Retinal pigment epithelial cell (primary cell): ENCODE results near the gene SYNGR1.
"Not testable (repeated sequence)": the region's sequence is repeated elsewhere in the genome, so short reads cannot be mapped to it uniquely, and the experiment has no call there.

Experiments
- DNase-seq: peaks from one replicate; pipeline ENCODE4 v3.0.0-alpha.2; 2010; ENCODE audit warnings: low read depth
- H3K4me3 ChIP-seq: 2 replicates; pipeline ENCODE4 v1.5.1; 2011; ENCODE audit warnings: mild to moderate bottlenecking, low read length, control low read depth, moderate library complexity
- TF ChIP-seq, protein P1 (sequence below): conservative IDR thresholded peaks from 2 replicates; pipeline ENCODE4 v1.5.1; 2011; ENCODE audit warnings: low read depth, low read length, control low read depth, inconsistent platforms

Gene SYNGR1

GRCh38 chr22:39317775-39318506 lies 31.9 kb upstream of the SYNGR1 start:
- TF ChIP-seq, protein P1, sequence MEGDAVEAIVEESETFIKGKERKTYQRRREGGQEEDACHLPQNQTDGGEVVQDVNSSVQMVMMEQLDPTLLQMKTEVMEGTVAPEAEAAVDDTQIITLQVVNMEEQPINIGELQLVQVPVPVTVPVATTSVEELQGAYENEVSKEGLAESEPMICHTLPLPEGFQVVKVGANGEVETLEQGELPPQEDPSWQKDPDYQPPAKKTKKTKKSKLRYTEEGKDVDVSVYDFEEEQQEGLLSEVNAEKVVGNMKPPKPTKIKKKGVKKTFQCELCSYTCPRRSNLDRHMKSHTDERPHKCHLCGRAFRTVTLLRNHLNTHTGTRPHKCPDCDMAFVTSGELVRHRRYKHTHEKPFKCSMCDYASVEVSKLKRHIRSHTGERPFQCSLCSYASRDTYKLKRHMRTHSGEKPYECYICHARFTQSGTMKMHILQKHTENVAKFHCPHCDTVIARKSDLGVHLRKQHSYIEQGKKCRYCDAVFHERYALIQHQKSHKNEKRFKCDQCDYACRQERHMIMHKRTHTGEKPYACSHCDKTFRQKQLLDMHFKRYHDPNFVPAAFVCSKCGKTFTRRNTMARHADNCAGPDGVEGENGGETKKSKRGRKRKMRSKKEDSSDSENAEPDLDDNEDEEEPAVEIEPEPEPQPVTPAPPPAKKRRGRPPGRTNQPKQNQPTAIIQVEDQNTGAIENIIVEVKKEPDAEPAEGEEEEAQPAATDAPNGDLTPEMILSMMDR, result no peak
- no peak for DNase-seq
- H3K4me3 ChIP-seq, result peak overlapping the region; percentile 98

DNA sequence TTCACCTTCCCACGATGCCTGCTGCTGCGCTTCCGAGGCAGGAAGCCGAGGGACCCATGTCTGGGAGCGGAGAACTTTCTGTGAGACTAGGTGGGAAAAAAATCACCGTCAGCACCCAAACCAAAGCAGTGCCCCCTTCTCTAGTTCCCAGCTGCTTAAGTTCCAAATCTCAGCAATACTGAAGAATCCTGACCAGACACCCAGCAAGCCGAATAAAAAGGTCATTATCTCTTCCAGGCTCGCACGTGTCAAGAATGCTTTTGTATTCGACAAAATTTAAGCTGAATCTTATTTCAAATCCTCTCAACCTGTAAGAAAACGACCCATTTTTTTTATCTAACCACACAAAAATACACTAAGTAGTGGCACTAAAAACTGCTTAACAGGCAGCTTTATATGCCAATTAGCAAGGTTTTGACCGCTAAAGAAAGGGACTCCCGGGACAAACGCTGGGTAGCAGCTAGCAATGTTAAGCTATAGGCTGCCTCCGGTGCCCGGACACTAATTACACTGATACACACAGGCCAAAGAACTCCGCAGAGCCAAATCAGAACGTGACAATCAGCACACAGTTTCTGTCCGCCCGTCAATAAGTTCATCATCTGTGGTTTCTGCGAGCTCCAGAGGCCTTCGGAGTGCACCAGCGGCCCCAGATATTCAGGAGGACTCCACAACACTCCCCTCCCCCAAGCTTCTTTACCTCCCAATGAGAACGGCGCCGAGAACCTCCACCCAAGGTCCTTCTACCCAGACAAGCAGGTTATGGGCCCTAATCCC lies 31.1 kb upstream of the SYNGR1 start:
- TF ChIP-seq, protein P1, result no peak
- DNase-seq, result no peak
- H3K4me3 ChIP-seq, result peak overlapping the region; percentile 98

GRCh38 chr22:39319284-39320022 lies 30.3 kb upstream of the SYNGR1 start, which contains the start of gene RPL3:
TSS of gene RPL3 (minus strand) at chr22:39319623. CDS start at chr22:39319597, 26 bp downstream.
- DNase-seq, result peak; percentile 95
- TF ChIP-seq, protein P1, result no peak

GRCh38 chr22:39320616-39321029 lies 29.2 kb upstream of the SYNGR1 start:
- not testable (repeated sequence) for DNase-seq, H3K4me3 ChIP-seq

More at GRCh38 chr22:39319284-39320022, 30.3 kb upstream of the SYNGR1 start, which contains the start of gene RPL3:
- peak within 1 kb of the TSS; percentile 98 for H3K4me3 ChIP-seq

GRCh38 chr22:39325392-39325932 lies 24.3 kb upstream of the SYNGR1 start:
- TF ChIP-seq, protein P1, result no peak
- H3K4me3 ChIP-seq, result no peak overlapping the region
- no peak for DNase-seq

DNA sequence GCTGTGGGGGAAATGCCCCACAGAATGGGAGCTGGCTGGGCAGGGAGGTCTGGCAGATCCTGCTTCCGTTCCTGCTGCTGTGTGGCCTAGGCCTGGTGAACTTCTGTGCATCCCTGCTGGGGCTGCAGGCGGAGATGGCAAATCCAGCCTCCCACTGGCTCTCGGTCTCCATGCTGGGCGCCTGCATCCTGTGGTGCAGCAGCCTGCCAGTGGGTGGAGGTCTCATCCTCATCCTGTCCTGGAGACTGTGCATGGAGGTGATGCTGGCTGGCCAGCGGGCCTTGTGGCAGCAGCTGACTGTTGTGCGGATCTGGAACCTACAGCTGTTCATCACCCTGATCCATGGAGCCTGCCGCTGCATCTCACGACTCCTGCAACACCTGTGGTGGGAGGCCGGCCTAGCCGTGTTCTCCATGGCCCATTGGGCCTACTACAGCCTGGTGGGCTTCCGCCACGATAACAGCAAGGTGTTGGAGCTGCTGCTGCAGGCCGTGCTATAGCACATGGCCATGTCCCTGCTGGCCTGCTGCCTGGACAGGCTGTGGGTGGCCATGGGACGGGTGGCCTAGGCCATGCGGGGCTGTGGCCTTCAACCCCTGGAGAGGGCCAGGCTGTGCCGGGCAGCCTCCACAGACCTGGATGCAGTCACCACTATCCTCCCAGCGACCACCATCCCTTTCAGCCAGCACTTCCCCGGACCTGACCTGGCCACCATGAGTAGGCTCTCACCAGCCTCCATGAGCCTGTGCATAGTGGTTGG lies 21.6 kb upstream of the SYNGR1 start:
- no peak for DNase-seq
- TF ChIP-seq, protein P1, result no peak
- H3K4me3 ChIP-seq, result no peak overlapping the region

DNA sequence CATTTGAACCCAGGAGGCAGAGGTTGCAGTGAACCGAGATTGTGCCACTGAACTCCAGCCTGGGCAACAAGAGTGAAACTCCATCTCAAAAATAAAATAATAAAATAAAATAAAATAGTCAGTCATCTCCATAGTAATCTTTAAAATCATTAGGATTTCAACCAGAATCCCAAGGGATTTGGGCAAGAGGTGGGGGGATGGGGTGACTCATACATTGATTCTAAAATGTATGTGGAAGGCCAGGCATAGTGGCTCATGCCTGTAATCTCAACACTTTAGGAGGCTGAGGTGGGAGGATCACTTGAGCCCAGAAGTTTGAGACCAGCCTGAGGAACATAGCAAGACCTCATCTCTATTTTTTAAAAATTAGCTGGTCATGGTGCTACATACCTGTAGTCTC lies 19.2 kb upstream of the SYNGR1 start:
- DNase-seq, H3K4me3 ChIP-seq: not testable (repeated sequence)
